NCI-H1417 treated with DMSO at 0.1 percent for 48 hours (cell line): ENCODE results near the gene MITF.

Experiments used
- DNase-seq: peaks from one replicate; lab custom pipeline; 2025; lab: John Stamatoyannopoulos, UW

Gene MITF

DNA sequence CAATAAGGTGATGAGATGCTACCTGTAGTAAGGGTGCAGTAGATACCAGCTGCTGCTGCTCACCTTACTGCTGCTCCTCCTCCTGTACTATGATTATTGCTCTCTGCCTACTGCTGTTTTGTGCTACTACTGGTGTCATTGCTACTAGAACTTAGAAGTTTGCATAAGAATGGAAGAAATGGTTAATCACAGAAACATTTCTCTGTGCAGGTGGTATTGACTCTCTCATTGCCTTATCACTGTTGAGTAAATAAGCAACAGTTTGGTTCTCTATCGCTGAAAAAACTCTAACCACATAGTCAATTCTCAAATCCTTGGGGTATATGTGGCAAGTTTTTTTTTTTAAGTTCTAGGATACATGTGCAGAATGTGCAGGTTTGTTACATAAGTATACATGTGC lies 16.5 kb downstream of the MITF start:
- DNase-seq: no peak

DNA sequence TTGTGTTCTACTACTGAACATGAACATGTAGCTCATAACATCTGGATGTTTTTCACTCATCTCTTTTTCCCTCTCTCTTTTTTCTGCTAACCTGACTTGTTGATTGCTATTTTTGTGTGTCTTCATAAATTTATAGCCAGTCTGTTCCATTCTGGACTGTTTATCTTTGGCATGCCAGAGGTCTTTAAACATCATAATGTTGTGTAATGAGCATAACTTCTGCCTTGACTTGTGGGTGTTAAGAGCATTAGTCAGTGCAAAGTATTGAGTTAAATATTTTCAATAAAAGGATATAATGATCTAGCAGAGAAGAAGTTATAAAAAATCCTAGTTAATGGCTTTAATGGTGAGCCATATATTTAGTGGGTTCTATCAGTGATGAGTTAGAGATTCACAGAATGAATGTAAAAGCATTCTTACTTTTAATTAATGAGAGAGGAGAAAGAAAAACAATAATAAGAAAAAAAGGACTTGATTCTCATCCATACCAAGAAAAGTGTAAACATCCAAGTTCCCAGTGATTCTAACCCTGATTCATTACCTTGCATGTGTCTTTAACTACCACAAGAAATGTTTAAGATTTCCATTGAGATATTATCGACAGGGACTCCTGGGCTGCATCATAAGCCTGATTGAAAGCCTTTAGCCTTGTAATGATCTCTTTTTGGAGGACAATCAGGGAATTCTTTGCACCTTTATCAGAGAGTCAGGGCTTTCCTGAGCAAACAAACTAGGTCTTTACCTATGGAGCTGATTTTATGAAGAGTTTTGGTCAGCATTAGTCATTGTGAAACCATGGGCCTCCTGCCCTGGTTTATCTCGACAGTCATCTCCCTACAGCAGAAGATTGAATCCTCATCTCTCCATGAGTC lies 22.9 kb downstream of the MITF start:
- no peak for DNase-seq

- no peak for DNase-seq
Observed at GRCh38 chr3:69762768-69763229, 23.5 kb downstream of the MITF start.

- no peak for DNase-seq
Observed at GRCh38 chr3:69763458-69763857, 24.2 kb downstream of the MITF start.

DNA sequence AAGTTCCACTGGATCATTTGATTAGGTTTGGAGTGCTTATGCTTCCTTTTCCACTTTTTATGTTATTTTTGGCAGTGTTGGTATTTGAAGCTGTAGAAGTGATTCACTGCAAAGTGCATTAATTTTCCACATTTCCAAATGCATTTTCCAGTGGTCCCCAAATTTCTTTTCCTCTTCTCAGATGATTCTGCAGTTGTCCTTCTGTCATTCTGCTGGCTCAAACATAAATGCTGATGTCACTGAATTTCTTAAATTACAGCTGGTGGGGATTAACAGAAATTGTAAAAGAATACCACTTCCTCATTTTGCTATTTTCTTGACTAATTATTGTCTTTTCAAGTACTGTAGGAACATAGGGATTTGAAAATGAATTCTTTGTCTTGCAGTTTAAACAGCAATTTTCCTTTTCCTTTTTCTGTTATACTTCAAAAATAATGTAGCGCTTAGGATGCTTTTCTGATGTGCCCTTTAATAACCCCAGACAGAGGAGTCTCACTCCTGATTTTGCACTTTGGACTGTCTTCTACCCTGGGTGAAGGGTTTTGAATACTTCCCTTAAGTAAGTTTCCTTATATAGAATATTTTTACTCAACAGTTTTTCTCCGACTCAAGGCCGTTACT lies 25.0 kb downstream of the MITF start:
- DNase-seq: no peak

- no peak for DNase-seq
Observed at GRCh38 chr3:69764861-69765260, 25.6 kb downstream of the MITF start.

DNA sequence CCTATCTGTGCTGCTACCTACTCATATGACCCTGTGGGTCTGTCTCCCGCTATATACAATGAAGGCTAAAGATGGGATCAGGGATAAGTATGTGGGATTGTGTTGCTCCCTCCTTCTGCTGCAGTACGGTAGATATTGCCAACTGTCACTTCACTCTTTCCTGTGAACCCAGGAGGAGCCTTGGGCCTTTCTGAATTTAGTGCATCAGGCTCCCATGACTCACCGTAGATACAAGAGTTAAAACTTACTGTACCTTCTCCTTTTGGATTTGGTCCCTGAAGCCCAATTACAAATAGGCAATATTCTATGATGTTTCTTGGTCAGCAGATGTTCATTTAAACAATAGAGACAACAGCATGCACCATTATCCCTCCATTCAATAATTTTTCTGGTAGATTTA lies 27.4 kb downstream of the MITF start:
- DNase-seq: no peak

DNA sequence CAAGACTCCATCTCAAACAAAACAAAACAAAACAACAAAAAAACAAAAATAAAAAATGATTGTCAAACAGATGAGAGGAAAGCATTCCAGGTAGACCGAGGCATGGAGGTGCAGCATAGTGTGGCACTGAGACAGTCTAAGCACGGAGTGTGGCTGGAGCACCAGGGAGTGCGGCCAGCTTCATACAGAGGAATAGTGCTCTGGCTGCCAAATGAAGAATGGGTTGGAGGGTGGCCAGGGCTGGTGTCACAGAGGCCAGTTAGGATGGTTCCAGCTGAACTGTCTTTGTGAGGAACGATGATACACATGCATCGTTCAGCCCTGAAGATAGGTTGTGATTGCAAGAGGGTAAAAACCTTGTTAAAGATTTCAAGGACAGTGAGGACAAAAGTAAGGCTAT lies 28.3 kb downstream of the MITF start:
- no peak for DNase-seq

GRCh38 chr3:69768438-69768837 lies 29.2 kb downstream of the MITF start:
- no peak for DNase-seq

GRCh38 chr3:69770219-69770618 lies 31.0 kb downstream of the MITF start:
- no peak for DNase-seq

- DNase-seq: no peak
Observed at GRCh38 chr3:69770976-69771634, 31.8 kb downstream of the MITF start.

DNA sequence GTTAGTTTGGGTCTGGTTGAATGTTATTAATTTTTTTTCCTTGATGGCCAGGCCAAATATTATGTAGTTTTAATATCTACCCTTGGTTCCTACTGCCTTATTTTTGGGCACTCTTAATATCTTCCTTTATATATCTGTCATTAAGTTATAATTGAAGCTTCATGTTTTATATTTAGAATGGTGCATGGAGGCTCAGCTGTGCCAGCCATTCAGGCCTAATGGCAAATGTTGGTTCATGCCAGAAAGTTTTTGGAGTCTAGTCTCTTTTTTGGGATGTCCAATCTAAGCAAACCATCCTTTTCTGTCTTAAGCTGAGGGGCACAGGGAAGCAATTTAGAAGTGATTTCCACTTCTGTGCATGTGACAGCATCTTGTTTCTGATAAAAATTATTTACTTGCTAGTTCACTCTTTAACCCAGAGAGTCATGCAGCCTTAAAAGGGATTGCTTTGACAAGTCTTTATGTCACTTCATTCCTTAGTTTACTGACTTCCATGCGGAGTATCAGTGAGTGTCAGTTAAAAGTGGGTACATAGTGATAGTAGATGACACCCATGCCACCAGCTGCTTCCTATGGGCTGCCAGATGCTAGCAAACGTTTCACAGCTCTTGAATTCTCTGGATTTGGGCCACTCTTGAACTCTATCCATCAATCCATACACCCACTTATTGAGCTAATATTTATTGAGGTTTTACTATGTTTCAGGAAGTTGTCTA lies 33.0 kb downstream of the MITF start:
- no peak for DNase-seq

DNA sequence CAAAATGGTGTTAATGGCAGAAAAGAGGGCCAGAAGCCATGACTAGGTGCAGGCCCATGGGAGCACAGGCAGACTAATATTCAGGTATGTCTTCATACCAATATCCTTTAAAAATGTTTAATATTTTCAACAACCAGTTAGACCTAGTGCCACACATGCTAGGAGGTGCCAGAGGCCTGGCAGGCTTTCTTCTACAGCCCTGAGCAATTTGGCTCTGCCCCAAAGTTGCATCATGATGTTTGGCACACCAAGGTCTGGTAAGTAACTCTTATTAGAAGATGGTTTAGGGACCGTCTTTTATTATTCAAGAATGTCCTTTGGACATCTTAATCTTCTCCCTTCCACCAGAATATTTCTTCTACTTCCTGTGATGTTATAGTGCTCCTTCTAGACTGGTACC lies 34.8 kb downstream of the MITF start:
- DNase-seq: no peak

DNA sequence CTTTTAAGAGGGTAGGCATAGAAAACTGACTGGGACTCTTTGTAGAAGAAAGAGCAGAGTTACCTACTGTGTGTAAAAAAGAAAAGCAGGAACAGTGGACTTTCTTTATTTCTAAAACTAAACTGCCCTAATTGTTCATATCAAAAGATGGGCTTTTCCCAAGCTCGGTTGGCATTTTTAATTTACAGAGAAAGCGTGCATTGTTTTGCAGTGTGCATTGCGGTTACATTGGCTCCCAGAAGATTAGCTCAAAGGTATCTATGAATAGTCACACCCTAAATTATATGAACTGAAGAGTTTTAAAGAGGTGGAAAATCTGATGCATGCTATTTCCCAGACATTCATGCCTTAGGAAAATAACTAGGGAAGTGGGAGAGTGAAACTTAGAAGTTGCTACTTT lies 36.5 kb downstream of the MITF start:
- no peak for DNase-seq

DNA sequence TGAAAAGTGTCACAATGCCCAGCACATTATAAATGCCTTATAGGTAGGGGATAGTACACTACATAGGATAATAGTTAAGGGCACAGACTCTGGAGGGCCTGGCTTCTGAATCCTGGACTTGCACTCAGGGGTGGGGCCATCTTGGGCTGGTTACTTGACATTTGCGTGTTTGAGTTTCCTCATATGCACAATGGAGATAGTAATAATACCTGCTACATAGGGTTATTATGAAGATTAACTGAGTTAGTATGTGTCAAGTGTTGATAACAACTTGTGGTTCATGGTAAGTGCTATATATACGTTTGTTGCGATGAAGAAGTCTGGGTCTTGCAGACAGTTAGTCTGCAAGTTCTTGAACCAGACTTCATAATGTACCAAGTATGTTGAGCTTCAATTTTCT lies 37.0 kb downstream of the MITF start:
- no peak for DNase-seq

GRCh38 chr3:69776920-69777581 lies 37.8 kb downstream of the MITF start:
- no peak for DNase-seq

GRCh38 chr3:69777582-69777967 lies 38.3 kb downstream of the MITF start:
- DNase-seq: no peak

- DNase-seq: no peak
Observed at GRCh38 chr3:69781593-69781992, 42.3 kb downstream of the MITF start.

DNA sequence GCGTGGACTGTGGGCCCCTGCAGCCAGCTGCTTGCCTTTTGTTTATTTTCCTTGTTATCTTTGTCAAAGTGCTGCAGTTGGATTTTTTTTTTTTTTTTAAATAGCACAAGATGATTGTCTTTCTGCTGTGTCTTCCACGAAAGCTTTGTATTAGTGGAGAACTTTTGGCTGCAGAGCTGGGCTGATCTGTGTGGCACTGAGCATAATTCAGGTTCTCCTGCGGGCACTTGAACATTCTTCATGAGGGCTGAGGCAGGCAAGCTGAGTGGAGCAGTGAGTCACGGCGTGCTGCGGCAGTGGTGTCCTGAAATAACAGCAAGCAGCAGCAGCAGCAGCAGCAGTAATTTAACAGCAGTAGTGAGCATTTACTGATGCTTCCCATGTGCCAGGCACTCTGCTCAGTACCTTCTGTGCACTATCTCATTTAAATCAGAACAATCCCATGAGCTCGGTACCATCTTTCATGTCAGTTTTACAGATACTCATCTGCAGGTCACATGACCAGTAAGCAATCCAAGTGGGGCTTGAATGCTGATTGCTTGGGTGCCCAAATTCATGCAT lies 45.8 kb downstream of the MITF start:
- DNase-seq: no peak

DNA sequence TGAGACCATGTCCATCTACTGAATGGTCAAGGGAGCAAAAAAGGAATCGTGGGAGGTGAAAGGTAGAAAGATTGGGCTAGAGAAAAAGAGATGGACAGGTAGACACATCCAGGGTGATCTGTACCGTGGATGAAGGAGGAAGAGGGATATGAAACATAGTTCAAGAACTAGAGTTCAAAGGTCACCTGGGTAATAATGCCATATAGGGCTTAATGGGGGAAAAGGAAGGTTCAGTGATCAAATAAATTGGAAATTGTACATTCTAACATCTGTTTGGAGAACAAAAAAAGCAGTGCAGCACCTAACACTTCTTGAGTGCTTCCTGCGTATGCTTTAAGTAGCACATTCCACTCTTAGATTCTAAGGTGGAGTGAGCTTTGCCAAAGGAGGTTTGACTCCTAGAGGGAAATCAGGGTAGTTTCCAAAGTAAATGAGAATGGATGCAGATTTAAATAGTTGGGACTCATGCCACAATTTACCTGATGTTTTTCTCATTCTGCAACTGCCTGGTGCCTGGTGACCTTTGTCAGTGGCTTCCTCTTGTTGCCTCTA lies 46.6 kb downstream of the MITF start:
- DNase-seq: no peak

GRCh38 chr3:69786854-69787253 lies 47.6 kb downstream of the MITF start:
- no peak for DNase-seq
